NCI-H1092 (cell line): ENCODE results near the gene PIK3CD.

ENCODE experiments used
- DNase-seq: peaks from one replicate; lab custom pipeline; 2025; lab: John Stamatoyannopoulos, UW

The PIK3CD gene

DNA sequence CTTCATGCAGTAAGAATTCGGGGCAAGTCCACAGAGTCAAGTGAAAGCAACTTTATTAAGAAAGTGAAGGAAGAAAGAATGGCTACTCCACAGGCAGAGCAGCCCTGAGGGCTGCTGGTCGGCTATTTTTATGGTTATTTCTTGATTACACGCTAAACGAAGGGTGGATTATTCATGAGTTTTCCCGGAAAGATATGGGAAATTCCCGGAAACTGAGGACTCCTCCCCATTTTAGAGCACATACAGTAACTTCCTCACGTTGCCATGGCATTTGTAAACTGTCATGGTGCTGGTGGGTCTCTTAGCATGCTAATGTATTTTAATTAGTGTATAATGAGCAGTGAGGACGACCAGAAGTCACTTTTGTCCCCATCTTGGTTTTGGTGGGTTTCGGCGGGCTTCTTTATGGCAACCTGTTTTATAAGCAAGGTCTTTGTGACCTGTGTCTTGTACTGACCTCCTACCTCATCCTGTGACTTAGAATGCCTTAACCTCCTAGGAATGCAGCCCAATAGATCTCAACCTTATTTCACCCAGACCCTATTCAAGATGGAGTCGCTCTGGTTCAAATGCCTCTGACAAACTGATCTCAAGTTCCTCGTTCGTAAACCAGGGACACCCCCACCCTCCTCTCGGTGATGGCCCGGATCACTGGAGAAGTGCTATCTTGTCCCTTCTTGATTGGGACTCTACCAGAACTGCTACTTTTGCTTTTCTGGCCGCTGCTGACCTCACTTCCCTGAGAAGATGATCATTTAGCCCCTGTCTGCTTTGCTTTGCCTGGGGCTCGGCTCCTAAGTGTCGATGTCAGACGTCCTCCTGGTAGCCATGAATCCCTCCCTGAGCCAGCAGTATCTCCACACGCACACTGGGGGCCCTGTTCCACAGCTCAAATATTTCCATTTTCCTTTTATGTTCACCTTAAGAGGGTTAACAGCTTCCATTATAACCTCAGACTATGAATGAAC, 123.5 kb downstream of the PIK3CD start:
- no peak for DNase-seq

DNA sequence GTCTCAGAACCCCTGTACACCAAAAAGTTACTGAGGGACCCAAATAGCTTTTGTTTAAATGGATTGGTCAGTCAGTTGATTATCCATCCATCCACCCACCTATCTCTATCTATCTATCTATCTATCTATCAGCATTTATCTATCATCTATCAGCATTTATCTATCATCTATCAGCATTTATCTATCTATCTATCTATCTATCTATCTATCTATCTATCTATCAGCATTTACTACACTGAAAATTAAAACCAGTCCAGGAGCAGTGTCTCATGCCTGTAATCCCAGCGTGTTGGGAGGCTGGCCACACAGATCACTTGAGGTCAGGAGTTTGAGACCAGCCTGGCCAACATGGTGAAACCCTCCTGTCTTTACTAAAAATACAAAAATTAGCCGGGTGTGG, 125.2 kb downstream of the PIK3CD start:
- DNase-seq: no peak
